Right atrium auricular region (tissue), 2 donors: ENCODE data around the gene NRN1. TPM values are rescaled to one million over a fixed set of nuclear protein-coding genes. Genes with fewer than 3 reads are reported as not detected.

Source experiments
- DNase-seq: peaks from one replicate; pipeline ENCODE4 v3.0.0-alpha.2; 2019; ENCODE audit warnings: low spot score
- H3K27ac ChIP-seq, 2 donors: fragments of 200-600 bp; sonication (generic); 1 replicate in 1 of 2; 2 replicates in 1 of 2; pipeline ENCODE4 v1.5.1; 2016 to 2019
- H3K27me3 ChIP-seq, 2 donors: fragments of 200-600 bp; sonication (generic); one replicate each; pipeline versions ENCODE4 v1.5.1 to v1.6.0; 2017 to 2019
- H3K36me3 ChIP-seq: fragments of 200-600 bp; sonication (generic); one replicate; pipeline ENCODE4 v1.5.1; 2016
- H3K4me1 ChIP-seq, 2 donors: fragments of 200-600 bp; sonication (generic); one replicate each; pipeline versions ENCODE4 v1.5.1 to v1.6.0; 2017 to 2019
- H3K4me3 ChIP-seq, 2 donors: fragments of 200-600 bp; sonication (generic); 1 replicate in 1 of 2; 2 replicates in 1 of 2; pipeline ENCODE4 v1.5.1; 2017 to 2019; ENCODE audit warnings: mild to moderate bottlenecking in 1 of 2, moderate library complexity in 1 of 2
- H3K9me3 ChIP-seq, 2 donors: fragments of 200-600 bp; sonication (generic); one replicate each; pipeline ENCODE4 v1.5.1; 2019
- CTCF ChIP-seq, 2 donors: fragments of 200-600 bp; sonication (generic); IDR thresholded peaks; one replicate each; pipeline ENCODE4 v1.5.1; 2019; ENCODE audit warnings: antibody characterized with exemption in 2 of 2
- total RNA-seq, 2 donors: library from RNA; depleted of rRNA; stranded (reverse); fragments of >200 nt; gene quantifications; one replicate each; pipeline ENCODE4 v1.1.0, GENCODE V29; 2016

The NRN1 gene
- total RNA-seq, 2 donors from 2014 or later = 6.6 to 7.5 TPM

- no peak for DNase-seq
- no peaks in the 10 kb centered on the region for H3K9me3 ChIP-seq
- peak overlapping the region; percentile 31 to 51 for H3K4me3 ChIP-seq
- H3K36me3 ChIP-seq = no peaks in the 10 kb centered on the region
- TF ChIP-seq CTCF (IDR thresholded peaks at IDR 0.05) = no peak
- H3K27ac ChIP-seq = peak overlapping the region; percentile 29 to 58
- H3K4me1 ChIP-seq = peaks cover 0 to 67% of the 10 kb centered on the region in 2 donors
- H3K27me3 ChIP-seq = peaks cover 76 to 83% of the 10 kb centered on the region in 2 donors
Measured at GRCh38 chr6:6003621-6004366, 2.9 kb downstream of the NRN1 start.

- Histone ChIP-seq H3K9me3 (no peaks in the 10 kb centered on the region), H3K27me3 (peaks cover 75 to 81% of the 10 kb centered on the region in 2 donors), H3K36me3 (no peaks in the 10 kb centered on the region), H3K4me1 (peaks cover 0 to 63% of the 10 kb centered on the region in 2 donors), H3K4me3 (peak overlapping the region; percentile 31 to 51), H3K27ac (peak overlapping the region; percentile 29 to 58)
- no peak for TF ChIP-seq CTCF (IDR thresholded peaks at IDR 0.05)
- no peak for DNase-seq
Measured at GRCh38 chr6:6002848-6003620, 3.7 kb downstream of the NRN1 start.

- TF ChIP-seq CTCF (IDR thresholded peaks at IDR 0.05) = no peak
- Histone ChIP-seq H3K27ac (no peak overlapping the region), H3K4me3 (peak overlapping the region; percentile 31 to 51), H3K36me3 (no peaks in the 10 kb centered on the region), H3K9me3 (no peaks in the 10 kb centered on the region), H3K4me1 (peaks cover 0 to 59% of the 10 kb centered on the region in 2 donors), H3K27me3 (peaks cover 79 to 81% of the 10 kb centered on the region in 2 donors)
- DNase-seq = no peak
Measured at GRCh38 chr6:6002005-6002847, 4.5 kb downstream of the NRN1 start.

- Histone ChIP-seq H3K9me3 (no peaks in the 10 kb centered on the region), H3K27ac (no peak overlapping the region), H3K27me3 (peaks cover 78 to 80% of the 10 kb centered on the region in 2 donors), H3K4me1 (peaks cover 0 to 62% of the 10 kb centered on the region in 2 donors), H3K4me3 (no peak overlapping the region), H3K36me3 (no peaks in the 10 kb centered on the region)
- no peak for TF ChIP-seq CTCF (IDR thresholded peaks at IDR 0.05)
- DNase-seq = no peak
Measured at GRCh38 chr6:6001443-6001842, 5.3 kb downstream of the NRN1 start.

- peaks cover 78 to 79% of the 10 kb centered on the region in 2 donors for H3K27me3 ChIP-seq
- no peak for DNase-seq
Measured at GRCh38 chr6:5999688-6000608, 6.8 kb downstream of the NRN1 start.

More at GRCh38 chr6:5999688-6000608, 6.8 kb downstream of the NRN1 start:
- TF ChIP-seq CTCF (IDR thresholded peaks at IDR 0.05) = no peak
- H3K9me3 ChIP-seq = no peaks in the 10 kb centered on the region
- peaks cover 0 to 53% of the 10 kb centered on the region in 2 donors for H3K4me1 ChIP-seq
- H3K36me3 ChIP-seq = no peaks in the 10 kb centered on the region
- peak overlapping the region; percentile 53 to 58 for H3K27ac ChIP-seq
- H3K4me3 ChIP-seq = peak overlapping the region in 1 of 2 donors; percentile 34
